C4-2B (cell line): ENCODE data around the gene TRAK1.

Experiments
- H3K27ac ChIP-seq: fragments of 450-650 bp; 2 replicates; pipeline ENCODE4 v1.5.1; 2017
- ZFX ChIP-seq: fragments of 450-650 bp; IDR thresholded peaks from 2 replicates; pipeline ENCODE4 v1.6.1; 2017
- TF ChIP-seq, protein P1 (sequence below): fragments of 450-650 bp; conservative IDR thresholded peaks from 2 replicates; pipeline ENCODE4 v1.5.1; 2017; ENCODE audit warnings: mild to moderate bottlenecking

Gene TRAK1

DNA sequence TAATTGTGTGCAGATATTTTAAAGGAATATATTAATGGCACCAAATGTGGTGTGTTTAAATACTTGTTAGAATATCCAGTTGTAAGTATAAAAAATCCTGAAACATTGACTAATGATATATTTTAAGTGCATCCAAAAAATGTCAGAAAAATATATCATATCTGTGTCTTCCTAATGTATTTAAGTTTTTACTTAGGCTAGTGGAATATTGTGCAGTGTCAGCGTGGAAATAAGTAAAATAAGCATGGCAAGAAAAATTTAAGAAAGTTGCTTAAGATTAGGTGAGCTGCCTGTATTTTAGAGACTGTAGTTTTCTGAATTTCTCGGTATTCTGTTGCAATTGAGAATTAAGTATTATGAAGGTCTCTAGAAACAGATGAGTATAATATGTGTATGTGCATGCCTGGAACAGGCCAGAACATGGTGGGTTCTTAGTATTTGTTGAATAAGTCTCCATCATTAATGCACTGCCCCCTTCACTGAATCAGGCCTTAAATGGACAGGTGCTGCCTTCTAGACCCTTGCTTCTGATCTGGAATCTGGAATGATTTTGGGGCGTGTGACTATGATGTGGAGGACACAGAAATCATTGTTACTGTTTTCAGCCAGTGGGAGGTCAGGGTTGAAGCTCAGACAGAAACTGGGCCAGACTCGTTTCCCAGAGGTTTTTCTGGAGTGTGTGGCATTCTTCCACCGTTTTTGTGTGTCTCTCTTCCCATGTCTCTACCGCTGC is 86.1 kb downstream of the TRAK1 start:
- TF ChIP-seq ZFX, result no peak
- TF ChIP-seq, protein P1, sequence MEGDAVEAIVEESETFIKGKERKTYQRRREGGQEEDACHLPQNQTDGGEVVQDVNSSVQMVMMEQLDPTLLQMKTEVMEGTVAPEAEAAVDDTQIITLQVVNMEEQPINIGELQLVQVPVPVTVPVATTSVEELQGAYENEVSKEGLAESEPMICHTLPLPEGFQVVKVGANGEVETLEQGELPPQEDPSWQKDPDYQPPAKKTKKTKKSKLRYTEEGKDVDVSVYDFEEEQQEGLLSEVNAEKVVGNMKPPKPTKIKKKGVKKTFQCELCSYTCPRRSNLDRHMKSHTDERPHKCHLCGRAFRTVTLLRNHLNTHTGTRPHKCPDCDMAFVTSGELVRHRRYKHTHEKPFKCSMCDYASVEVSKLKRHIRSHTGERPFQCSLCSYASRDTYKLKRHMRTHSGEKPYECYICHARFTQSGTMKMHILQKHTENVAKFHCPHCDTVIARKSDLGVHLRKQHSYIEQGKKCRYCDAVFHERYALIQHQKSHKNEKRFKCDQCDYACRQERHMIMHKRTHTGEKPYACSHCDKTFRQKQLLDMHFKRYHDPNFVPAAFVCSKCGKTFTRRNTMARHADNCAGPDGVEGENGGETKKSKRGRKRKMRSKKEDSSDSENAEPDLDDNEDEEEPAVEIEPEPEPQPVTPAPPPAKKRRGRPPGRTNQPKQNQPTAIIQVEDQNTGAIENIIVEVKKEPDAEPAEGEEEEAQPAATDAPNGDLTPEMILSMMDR, result no peak
- H3K27ac ChIP-seq, result no peak overlapping the region

DNA sequence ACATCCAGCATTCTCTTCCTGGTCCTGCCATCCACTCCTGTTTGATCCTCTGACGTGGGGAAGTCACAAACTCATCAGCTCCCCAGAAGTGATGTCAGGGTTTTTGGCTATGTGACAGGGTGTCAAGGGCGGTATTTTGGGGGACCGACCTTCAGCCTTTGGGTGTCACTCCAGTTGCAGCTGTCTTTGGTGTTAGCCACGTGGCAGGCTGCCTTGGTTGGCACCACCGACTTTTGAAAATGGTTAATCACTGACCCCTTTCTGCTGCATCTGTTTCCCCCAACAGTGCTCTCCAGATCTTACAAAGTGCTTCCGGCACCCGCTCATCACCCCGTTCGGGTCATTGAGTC is 86.6 kb downstream of the TRAK1 start:
- no peak overlapping the region for H3K27ac ChIP-seq
- TF ChIP-seq ZFX, result no peak
- TF ChIP-seq, protein P1, result no peak

DNA sequence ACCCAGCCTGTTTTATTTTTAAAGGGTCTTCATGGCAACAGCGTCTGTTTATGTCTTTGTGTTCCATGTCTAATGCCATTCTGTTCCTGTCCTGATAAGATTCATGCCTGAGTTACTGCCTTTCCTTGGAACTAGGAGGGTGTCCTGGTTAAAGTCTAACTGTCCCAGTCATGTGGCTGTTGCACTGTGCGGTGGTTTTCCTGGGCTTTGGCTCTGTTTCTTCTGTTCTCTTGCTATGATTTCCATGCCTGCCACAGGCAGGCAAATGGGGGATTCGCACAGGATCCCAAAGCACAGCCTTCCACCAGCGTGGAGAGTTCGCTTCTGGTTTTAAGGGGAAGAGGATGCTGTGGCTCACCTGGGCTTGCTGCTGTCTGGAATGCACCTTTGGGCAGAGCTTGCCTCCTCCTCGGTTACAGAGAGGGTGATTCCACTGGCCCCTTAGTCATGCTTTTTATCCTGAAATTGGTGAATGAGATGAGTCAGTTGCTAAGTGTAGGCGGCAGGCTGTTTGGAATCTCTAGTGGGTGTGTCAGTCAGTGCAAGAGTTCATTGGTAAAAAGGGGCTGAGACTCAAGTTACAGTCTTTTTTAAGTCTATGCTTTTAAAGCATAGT is 88.1 kb downstream of the TRAK1 start:
- no peak overlapping the region for H3K27ac ChIP-seq
- no peak for TF ChIP-seq ZFX
- TF ChIP-seq, protein P1, result no peak

DNA sequence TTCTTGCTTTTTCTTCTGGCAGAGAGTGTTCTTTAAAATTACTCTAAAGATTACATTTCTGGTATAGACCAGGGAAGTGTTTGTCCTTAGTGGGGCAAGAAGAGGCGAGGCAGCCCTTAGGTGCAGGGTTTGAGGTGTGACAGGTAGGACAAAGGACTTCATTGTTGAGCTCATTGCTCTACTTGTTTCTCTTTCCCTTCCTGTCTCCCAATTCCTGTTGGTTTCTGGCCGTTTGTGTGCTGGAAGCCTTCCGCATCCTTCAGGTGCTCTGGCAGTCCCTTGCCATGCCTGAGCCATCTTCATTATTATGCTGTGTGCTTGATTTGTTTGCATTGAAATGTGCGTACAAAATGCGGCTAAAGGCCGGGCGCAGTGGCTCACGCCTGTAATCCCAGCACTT is 89.7 kb downstream of the TRAK1 start:
- TF ChIP-seq, protein P1, result no peak
- no peak for TF ChIP-seq ZFX
- H3K27ac ChIP-seq, result no peak overlapping the region

DNA sequence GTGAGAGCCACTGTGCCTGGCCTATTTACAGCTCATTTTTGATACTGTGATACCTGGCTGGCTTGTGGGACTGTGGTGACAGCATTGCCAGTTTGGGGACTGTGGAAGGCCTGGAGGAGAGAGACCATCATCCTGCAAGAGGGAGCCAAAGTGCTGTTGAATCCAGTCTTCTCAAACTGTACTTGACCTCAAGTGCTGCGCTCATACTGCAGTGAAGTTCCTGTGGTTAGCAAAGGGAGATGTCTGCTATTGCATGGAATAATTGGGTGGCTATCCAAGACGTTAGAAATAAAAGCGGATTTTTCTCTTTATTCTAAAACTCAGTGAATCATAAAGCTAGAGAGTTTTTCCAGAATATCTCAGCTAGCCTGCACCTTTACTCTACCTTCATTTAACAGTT is 91.4 kb downstream of the TRAK1 start:
- H3K27ac ChIP-seq, result no peak overlapping the region
- TF ChIP-seq, protein P1, result no peak
- no peak for TF ChIP-seq ZFX

DNA sequence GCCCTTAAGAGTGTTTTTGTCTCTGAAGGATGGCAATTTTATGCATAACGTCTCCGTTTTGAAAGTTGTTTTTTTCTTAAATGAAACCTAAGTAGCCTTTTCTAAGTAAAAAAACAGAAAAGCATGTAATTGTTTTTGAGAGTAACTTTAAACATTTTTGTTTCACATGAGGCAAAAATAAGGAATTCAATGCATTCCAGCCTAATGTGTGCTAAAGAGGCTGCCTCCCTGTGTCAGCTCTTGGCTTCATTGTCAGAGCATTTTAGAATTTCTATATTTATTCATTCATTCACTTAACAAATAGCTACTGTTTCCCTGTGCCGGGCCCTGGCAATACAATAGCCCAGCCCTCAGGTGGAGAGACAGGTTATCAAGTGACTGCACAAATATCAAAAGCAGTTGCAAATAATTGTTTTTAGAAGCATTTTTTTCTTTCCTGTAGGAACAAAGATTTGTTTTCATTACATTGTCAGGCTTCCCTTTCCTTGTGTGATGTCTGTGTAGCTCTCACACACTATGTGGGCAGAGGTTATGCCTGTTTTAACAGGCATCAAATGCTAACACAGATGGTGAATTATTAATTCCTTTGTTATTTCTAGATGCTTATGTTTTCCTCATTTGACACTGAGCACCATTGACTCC is 93.0 kb downstream of the TRAK1 start:
- TF ChIP-seq, protein P1, result no peak
- TF ChIP-seq ZFX, result no peak
- H3K27ac ChIP-seq, result no peak overlapping the region
